Stimulated activated CD4-positive, alpha-beta T cell treated with anti-CD3 and anti-CD28 coated beads, Interleukin-4, amount 100 ng/mL, for 24 hours (primary cell): Measurements from ENCODE around the gene CT83.

Experiments
- DNase-seq: peaks from one replicate; pipeline ENCODE4 v3.0.0-alpha.2; 2020

CT83 gene

GRCh38 chrX:116462822-116463221 is at the start of gene CT83:
Gene CT83, minus strand, starts transcription at chrX:116462976. Its CDS starts 120 bp downstream, at chrX:116462856.
- no peak for DNase-seq

- DNase-seq: no peak
These were observed 37.0 kb upstream of the CT83 start for GRCh38 chrX:116499780-116500179.

GRCh38 chrX:116493271-116493670 is 30.5 kb upstream of the CT83 start:
- no peak for DNase-seq

GRCh38 chrX:116490104-116490503 is 27.3 kb upstream of the CT83 start:
- no peak for DNase-seq

- no peak for DNase-seq
These were observed 17.3 kb upstream of the CT83 start for GRCh38 chrX:116480059-116480458.

- no peak for DNase-seq
These were observed 13.6 kb downstream of the CT83 start for GRCh38 chrX:116449156-116449555.

GRCh38 chrX:116436358-116436816 is 26.4 kb downstream of the CT83 start, which contains the start of gene SLC6A14:
Gene SLC6A14, plus strand, starts transcription at chrX:116436606. Its CDS starts 104 bp downstream, at chrX:116436710.
- DNase-seq: no peak

GRCh38 chrX:116435597-116435996 is 27.2 kb downstream of the CT83 start:
- no peak for DNase-seq

GRCh38 chrX:116427978-116428377 is 34.8 kb downstream of the CT83 start:
- no peak for DNase-seq

- no peak for DNase-seq
These were observed 44.8 kb downstream of the CT83 start for GRCh38 chrX:116417968-116418367.

- DNase-seq: no peak
These were observed 45.6 kb downstream of the CT83 start for GRCh38 chrX:116417214-116417613.

- DNase-seq: no peak
These were observed 49.5 kb downstream of the CT83 start for GRCh38 chrX:116413273-116413672.
